Endodermal cell (in vitro differentiated cells): ENCODE data around the gene GNB1L. TPM values are rescaled to one million over a fixed set of nuclear protein-coding genes. Genes with fewer than 3 reads are reported as not detected.

Source experiments
- DNase-seq: peaks from one replicate; pipeline ENCODE4 v3.0.0-alpha.2; 2017
- H3K27ac ChIP-seq: 2 replicates; pipeline ENCODE4 v1.5.1; 2013; ENCODE audit warnings: mild to moderate bottlenecking, low read depth, low read length, moderate library complexity
- H3K27me3 ChIP-seq: 2 replicates; pipeline ENCODE4 v1.6.1; 2013; ENCODE audit warnings: mild to moderate bottlenecking, low read length, moderate library complexity; ENCODE audit not compliant: insufficient read depth, control insufficient read depth, poor library complexity, severe bottlenecking
- H3K36me3 ChIP-seq: 2 replicates; pipeline ENCODE4 v1.7.0; 2013; ENCODE audit warnings: mild to moderate bottlenecking, low read length, moderate library complexity; ENCODE audit not compliant: control insufficient read depth, insufficient read depth
- H3K4me1 ChIP-seq: one replicate; pipeline ENCODE4 v1.7.0; 2013; ENCODE audit warnings: low read length; ENCODE audit not compliant: control insufficient read depth, insufficient read depth
- H3K4me3 ChIP-seq: 2 replicates; pipeline ENCODE4 v1.5.1; 2013; ENCODE audit warnings: mild to moderate bottlenecking, low read length, moderate library complexity
- H3K9ac ChIP-seq: 2 replicates; pipeline ENCODE4 v1.6.1; 2013; ENCODE audit warnings: mild to moderate bottlenecking, low read length, moderate library complexity; ENCODE audit not compliant: poor library complexity, severe bottlenecking; ENCODE audit errors: extremely low read depth
- H3K9me3 ChIP-seq: 2 replicates; pipeline ENCODE4 v1.6.1; 2013; ENCODE audit warnings: mild to moderate bottlenecking, low read length, moderate library complexity; ENCODE audit not compliant: control insufficient read depth
- H3K27ac Mint-ChIP-seq: 2 replicates; pipeline ENCODE4 v1.8.0; 2020; ENCODE audit warnings: mixed read lengths
- H3K27me3 Mint-ChIP-seq: 2 replicates; pipeline ENCODE4 v1.8.0; 2021; ENCODE audit warnings: mild to moderate bottlenecking, mixed read lengths; ENCODE audit not compliant: insufficient read depth
- H3K36me3 Mint-ChIP-seq: 2 replicates; pipeline ENCODE4 v1.8.0; 2020; ENCODE audit warnings: low read depth, mixed read lengths
- H3K4me1 Mint-ChIP-seq: 2 replicates; pipeline ENCODE4 v1.8.0; 2020; ENCODE audit warnings: mixed read lengths
- H3K4me3 Mint-ChIP-seq: 2 replicates; pipeline ENCODE4 v1.8.0; 2020; ENCODE audit warnings: mild to moderate bottlenecking, moderate library complexity, mixed read lengths
- H3K9me3 Mint-ChIP-seq: 2 replicates; pipeline ENCODE4 v1.8.0; 2020; ENCODE audit warnings: mild to moderate bottlenecking, mixed read lengths
- CTCF ChIP-seq: fragments of 200-600 bp; sonication (generic); conservative IDR thresholded peaks from 2 replicates; pipeline ENCODE4 v1.5.0; 2021; ENCODE audit warnings: antibody characterized with exemption, mild to moderate bottlenecking
- WGBS, 2 experiments: methylation state at CpG; one replicate each; pipeline versions ENCODE4 v1.1.5 to v1.1.7; 2013; ENCODE audit warnings: missing lambda C conversion rate in 2 of 2, mixed read lengths in 1 of 2; ENCODE audit not compliant: insufficient coverage in 1 of 2, insufficient read length in 1 of 2; 5-methylcytosine and 5-hydroxymethylcytosine counted together
- total RNA-seq, 2 donors: library from RNA; stranded (reverse); fragmentation: NEBNext Ultra II Directional in 1 of 2; extraction: Animal tissue kit (Norgen Biotek cat#: 25700) in 1 of 2; gene quantifications; 2 replicates in 1 of 2; 3 replicates in 1 of 2; pipeline ENCODE4 v1.2.1, GENCODE V29; 2021

GNB1L gene
- total RNA-seq, 2 donors from 2014 or later: 9.5 to 12.2 TPM

GRCh38 chr22:19880786-19881569 is 26.3 kb upstream of the GNB1L start:
- H3K9ac ChIP-seq: peak overlapping the region; percentile 58
- peak; percentile 98 for DNase-seq
- 25 to 32% methylated on average over 17 to 27 of the region's 27 CpGs for WGBS, 2 experiments

GRCh38 chr22:19879992-19880785 is 25.5 kb upstream of the GNB1L start:
- H3K4me3 Mint-ChIP-seq: peak overlapping the region; percentile 34
- peaks cover 10% of the 10 kb centered on the region for H3K4me1 ChIP-seq
- no peak for TF ChIP-seq CTCF
- no peaks in the 10 kb centered on the region for H3K36me3 ChIP-seq
- peak; percentile 67 for DNase-seq
- no peaks in the 10 kb centered on the region for H3K9me3 ChIP-seq
- peaks cover 9% of the 10 kb centered on the region for H3K27me3 Mint-ChIP-seq
- WGBS, 2 experiments: 91 to 93% methylated on average over 19 to 34 of the region's 34 CpGs
- peak overlapping the region; percentile 90 for H3K27ac Mint-ChIP-seq
- H3K4me3 ChIP-seq: peak overlapping the region; percentile 44
- H3K4me1 Mint-ChIP-seq: peaks cover 21% of the 10 kb centered on the region
- H3K36me3 Mint-ChIP-seq: no peaks in the 10 kb centered on the region
- no peaks in the 10 kb centered on the region for H3K27me3 ChIP-seq
- H3K9ac ChIP-seq: peak overlapping the region; percentile 58
- peak overlapping the region; percentile 93 for H3K27ac ChIP-seq
- no peaks in the 10 kb centered on the region for H3K9me3 Mint-ChIP-seq

More at GRCh38 chr22:19880786-19881569, 26.3 kb upstream of the GNB1L start:
- Mint-ChIP-seq H3K27ac (peak overlapping the region; percentile 90), H3K9me3 (no peaks in the 10 kb centered on the region), H3K4me1 (peaks cover 21% of the 10 kb centered on the region), H3K36me3 (no peaks in the 10 kb centered on the region), H3K27me3 (peaks cover 9% of the 10 kb centered on the region), H3K4me3 (peak overlapping the region; percentile 34)
- H3K4me3 ChIP-seq: peak overlapping the region; percentile 44
- no peaks in the 10 kb centered on the region for H3K9me3 ChIP-seq
- H3K27me3 ChIP-seq: no peaks in the 10 kb centered on the region
- H3K4me1 ChIP-seq: peaks cover 10% of the 10 kb centered on the region
- no peaks in the 10 kb centered on the region for H3K36me3 ChIP-seq
- peak overlapping the region; percentile 93 for H3K27ac ChIP-seq
- TF ChIP-seq CTCF: no peak

GRCh38 chr22:19879643-19879991 is 24.9 kb upstream of the GNB1L start:
- no peak for TF ChIP-seq CTCF
- no peak overlapping the region for H3K4me3 Mint-ChIP-seq
- H3K4me1 ChIP-seq: peaks cover 10% of the 10 kb centered on the region

More at GRCh38 chr22:19879643-19879991, 24.9 kb upstream of the GNB1L start:
- H3K9me3 Mint-ChIP-seq: no peaks in the 10 kb centered on the region
- Histone ChIP-seq H3K4me3 (no peak overlapping the region), H3K9me3 (no peaks in the 10 kb centered on the region), H3K27me3 (no peaks in the 10 kb centered on the region), H3K9ac (no peak overlapping the region), H3K36me3 (no peaks in the 10 kb centered on the region), H3K27ac (no peak overlapping the region)
- WGBS, 2 experiments: 83 to 89% methylated on average over 2 to 4 of the region's 4 CpGs
- peaks cover 9% of the 10 kb centered on the region for H3K27me3 Mint-ChIP-seq
- peaks cover 21% of the 10 kb centered on the region for H3K4me1 Mint-ChIP-seq
- H3K27ac Mint-ChIP-seq: no peak overlapping the region
- H3K36me3 Mint-ChIP-seq: no peaks in the 10 kb centered on the region
- peak; percentile 48 for DNase-seq
